Erythroblast (primary cell): ENCODE results near the gene NKPD1.

Experiments used
- GATA1 ChIP-seq: IDR thresholded peaks from 2 replicates; pipeline ENCODE4 v1.6.1; 2011; ENCODE audit warnings: low read depth, mild to moderate bottlenecking, control low read depth, low read length, moderate library complexity
- POLR2A ChIP-seq: IDR thresholded peaks from 2 replicates; pipeline ENCODE4 v1.6.1; 2011; ENCODE audit warnings: mild to moderate bottlenecking, low read length

DNA sequence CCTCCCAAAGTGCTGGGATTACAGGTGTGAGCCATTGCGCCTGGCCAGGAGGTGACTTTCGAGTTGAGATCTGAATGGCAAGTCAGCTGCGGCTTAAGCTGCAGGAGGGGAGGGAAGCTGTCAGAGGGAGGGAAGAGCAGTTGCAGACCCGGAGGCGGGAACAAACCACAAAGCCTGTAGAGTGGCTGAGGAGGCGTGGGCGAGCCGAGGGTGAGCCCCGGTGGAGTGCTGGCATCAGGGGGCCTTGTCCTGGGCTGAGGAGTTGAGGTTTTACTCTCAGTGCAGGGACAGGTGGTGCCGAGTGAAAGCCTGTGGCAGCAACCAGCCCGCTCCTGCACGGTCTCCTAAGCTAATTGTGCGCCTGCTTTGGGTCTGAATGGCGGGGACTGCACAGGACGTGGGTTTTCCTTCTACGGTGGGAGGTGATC is 43.6 kb downstream of the NKPD1 start:
- no peak for TF ChIP-seq POLR2A
- no peak for TF ChIP-seq GATA1
